GM21529 (cell line): ENCODE results near the gene SNORC.
"Not testable (repeated sequence)": the region's sequence is repeated elsewhere in the genome, so short reads cannot be mapped to it uniquely, and the experiment has no call there.

Experiments used
- ATAC-seq: cut with Tn5 transposase; IDR thresholded peaks from one replicate; pipeline ENCODE4 v1.9.1; 2021; ENCODE audit not compliant: unreplicated experiment

Gene SNORC

GRCh38 chr2:232894746-232895145 lies 24.7 kb downstream of the SNORC start:
- ATAC-seq, result no peak

DNA sequence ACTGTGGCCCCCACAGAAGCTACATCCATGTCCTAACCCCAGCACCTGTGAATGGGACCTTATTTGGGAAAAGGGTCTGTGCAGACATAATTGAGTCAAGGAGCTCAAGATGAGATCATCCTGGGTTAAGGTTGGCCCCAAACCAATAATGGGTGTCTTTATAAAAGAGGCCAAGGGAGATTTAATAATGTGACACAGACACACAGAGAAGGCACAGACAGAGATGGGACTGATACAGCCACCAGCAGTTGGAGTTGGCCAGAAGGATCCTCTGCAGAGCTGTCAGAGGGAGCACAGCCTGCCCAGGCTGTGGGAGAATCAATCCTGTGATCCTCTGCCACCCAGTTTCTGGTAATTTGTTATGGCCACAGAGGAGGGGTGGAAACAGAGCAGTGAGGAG lies 26.0 kb downstream of the SNORC start:
- no peak for ATAC-seq

DNA sequence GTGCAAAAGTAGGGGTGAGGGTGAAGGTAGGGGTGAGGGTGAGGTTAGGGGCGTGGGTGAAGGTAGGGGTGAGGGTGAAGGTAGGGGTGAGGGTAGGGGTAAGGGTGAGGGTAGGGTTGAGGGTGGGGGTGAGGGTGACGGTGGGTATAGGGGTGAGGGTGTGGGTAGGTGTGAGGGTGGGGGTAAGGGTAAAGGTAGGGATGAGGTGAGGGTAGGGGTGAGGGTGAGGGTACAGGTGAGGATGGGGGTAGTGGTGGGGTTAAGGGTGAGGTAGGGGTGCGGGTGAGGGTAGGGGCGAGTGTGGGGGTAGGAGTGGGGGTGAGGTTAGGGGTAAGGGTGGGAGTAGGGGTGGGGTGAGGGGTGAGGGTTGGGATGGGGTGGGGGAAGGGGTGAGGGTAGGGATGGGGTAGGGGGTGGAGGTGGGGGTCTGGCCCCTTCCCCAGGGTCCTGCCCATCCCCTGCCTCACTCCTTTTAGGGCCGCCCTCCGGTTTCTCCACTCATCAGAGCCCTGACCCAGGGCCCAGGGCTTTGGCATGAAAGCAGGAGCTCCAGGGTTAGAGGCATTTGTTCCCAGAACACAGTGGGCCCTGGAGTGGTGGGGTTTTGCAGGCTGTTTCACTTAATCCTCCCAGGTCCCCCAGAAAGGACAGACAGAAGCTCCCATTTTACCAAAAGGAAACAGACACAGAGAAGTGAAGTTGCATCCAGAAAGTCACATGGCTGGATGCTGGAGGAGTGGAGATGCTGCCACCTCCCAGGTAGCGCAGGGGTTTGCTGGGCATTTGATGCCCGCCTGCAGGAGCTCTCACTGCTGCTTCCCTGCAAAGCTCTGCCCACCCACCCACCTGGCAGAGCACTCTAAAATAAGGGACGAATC lies 26.9 kb downstream of the SNORC start:
- ATAC-seq, result no peak

DNA sequence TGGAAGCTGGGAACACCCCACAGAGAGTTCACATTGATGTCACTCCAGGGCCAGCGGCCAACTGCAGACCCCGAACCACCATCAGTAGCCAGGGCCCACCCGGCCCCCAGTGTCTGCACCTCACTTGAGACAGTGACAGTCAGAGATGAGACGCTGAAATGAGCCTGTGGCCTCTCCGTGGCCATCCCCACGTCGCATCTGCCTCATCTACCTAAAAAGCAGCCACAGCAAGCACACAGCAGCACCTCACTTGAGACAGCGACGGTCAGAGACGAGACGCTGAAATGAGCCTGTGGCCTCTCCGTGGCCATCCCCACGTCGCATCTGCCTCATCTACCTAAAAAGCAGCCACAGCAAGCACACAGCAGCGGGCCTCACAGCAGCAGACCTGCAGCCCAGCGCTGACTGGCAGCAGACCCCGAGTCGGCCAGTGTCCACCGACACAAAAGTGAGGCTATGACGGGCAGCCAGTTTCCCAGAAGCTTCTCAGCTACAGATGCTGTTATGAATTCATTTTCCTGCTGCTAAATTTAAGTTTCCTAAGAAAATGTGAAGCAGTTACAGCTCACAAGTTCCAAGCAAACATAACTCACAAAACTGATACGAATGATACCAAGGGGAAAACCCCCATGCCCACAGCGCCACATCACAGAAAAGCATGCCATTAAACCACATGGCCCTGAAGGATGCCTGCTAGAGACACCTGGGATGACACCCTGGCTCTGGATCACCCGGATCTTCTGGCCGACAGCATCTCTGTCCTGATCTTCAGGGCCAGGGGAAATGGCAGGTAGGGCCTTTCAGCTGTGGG lies 27.7 kb downstream of the SNORC start:
- no peak for ATAC-seq

- no peak for ATAC-seq
Observed at GRCh38 chr2:232898592-232899543, 28.8 kb downstream of the SNORC start.

DNA sequence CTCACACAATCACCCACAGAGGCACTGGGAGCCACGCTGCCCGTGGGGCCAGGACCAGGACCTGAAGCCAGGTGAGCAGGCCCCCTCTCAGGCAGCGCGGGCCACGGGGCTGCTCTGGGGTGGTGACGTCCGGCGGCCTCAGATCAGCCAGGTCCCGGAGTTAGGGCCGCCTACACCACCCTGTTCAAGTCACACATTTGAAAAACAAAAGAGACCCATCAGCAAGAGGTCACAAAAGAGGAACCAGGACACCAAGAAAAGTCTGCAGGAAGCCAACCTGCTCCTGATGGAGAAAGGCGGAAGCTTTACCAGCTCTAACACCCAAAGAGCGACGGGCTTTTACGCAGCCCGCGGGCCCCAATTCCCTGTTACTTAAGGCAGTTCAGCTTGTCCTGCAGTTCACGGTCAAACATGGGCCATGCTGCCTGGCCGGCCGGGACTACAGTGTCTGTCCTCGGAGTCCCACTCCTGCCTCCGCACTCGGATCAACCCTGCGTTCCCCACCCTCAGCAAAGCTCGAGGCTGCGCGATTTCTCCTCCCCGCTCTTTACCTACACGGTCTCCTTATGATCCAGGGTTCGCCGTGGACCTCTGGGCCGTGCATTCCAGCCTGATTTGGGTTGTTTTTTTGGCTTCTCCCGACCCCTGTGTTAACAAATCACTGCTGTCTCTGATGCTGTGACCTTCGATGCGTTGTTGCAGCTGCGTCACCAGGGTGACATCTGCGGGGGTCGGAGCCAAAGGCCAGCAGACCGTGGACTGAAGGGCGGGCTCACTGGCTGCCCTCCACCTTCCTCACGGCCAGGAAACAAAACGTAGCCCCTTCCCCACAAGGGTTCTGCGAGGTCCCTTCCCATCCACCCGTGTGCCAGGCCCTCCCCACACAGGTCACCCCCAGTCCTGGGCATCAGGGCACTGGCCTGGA lies 31.0 kb downstream of the SNORC start:
- no peak for ATAC-seq

DNA sequence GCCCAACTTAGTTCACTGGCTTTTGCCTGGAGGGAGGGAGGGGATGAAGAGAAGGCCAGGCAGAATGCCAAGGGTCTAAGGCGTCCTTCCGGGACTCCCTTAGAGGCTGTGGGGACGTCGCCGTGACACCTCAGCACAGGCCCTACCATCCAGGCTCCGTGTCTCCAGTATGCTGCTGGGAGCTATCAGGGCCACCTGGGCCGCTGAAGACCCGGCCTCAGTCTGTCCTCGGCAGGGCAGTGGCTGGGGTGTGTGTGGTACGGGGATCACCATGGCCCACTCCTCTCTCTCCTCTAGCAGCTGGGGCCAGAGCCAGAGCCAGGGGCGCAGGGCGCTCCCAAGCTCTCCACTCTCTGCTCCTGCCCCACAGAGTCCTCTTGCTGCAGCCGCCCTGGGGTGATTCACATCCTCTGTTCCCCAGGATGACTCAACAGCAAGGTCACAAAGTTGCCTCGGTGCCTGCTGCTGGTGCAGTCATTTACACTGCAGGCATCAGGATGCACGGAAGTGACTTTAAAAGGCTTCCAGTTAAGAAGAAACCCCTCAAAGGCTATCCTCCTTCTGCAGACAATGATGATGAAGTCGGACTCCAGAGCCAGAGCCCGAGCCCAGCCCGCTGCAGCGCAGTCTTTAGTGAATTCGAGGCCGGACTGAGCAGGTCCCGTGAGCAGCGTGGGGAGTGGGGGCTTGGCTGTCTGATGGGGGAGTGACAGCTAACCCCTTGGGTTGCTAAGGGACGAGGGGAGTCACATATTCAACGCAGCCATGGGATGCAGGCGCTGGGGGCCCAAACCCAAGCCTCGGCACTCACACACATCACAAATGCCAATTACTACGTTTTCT lies 31.9 kb downstream of the SNORC start:
- no peak for ATAC-seq

- ATAC-seq, result no peak
Observed at GRCh38 chr2:232903989-232904388, 33.9 kb downstream of the SNORC start.

- ATAC-seq, result not testable (repeated sequence)
Observed at GRCh38 chr2:232906867-232907717, 37.0 kb downstream of the SNORC start.

GRCh38 chr2:232907718-232908085 lies 37.6 kb downstream of the SNORC start:
- not testable (repeated sequence) for ATAC-seq

GRCh38 chr2:232908695-232909094 lies 38.6 kb downstream of the SNORC start:
- ATAC-seq, result no peak

- no peak for ATAC-seq
Observed at GRCh38 chr2:232910376-232910775, 40.3 kb downstream of the SNORC start.

DNA sequence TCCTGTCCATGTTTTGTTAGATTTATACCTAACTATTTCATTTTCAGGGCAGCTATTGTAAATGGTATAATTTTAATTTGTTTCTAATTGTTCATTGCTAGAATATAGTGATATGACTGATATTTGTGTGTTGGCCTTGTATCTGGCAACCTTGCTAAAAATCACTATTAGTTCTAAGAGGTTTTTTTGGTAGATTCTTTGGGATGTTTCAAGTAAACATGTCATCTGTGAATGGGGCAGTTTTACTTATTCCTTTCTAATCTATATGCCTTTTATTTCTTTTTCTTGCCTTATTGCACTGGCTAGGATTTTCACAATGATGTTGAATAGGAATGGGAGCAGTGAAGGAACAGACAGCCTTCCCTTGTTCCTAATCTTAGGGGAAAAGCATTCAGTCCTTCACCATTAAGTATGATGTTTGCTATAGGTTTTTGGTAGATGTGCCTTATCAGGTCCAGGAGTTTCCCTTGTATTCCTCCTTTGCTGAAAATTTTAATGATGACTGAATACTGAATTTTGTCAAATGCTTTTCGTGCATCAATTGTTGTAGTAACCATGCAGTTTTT lies 41.7 kb downstream of the SNORC start:
- ATAC-seq, result no peak

DNA sequence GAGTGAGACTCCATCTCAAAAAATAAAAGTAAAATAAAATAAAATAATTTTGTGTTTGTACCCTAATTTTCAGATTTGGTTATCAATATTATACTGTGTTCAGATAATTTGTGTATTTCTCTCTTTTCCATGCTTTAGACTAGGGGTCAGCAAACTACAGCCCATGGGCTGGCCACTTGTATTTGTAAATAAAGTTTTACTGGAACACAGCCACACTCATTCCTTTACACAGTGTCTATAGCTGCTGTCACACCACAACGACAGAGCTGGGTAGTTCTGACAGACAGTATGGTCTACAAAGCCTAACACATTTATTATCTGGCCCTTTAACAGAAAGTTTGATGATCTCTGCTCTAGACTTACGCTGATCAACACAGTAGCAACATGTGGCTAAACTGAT lies 43.8 kb downstream of the SNORC start:
- no peak for ATAC-seq

DNA sequence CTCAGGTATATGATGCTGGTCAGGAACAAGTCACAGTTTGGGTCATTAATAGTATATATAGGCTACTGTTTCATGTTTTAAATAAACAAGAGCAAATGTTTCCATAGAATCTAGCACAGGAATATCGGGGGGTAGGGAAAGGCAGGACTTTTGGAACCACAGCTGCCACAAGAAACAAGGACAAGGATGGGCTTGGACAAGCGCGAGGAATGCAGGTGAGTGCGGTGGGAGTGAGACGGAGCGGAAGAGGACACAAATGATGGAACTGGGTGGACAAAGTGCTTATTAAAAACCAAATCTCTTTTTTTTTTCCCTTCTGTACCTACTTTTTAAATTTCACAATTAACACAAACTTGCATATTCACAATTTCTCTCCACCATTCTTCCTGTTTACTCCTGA lies 49.1 kb downstream of the SNORC start:
- no peak for ATAC-seq

DNA sequence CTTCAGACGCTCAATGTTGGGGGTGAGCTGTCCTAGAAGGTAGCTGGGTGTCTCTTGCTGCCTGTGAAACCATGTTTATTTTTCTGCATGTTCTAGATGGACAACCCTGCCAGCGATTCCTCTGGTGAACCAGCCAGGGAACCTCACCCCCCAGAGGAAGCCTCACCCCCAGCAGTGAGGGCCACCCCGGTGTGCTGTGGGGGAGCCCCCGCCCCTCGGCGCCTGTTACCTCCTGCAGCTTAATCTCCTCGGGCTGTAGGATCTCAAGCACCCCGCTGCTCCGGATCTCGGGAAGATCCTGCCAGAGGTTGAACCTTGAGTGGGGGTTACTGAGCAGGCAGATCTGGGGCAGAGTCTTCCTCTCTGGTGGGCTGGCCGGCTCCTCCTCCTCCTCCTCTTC lies 50.0 kb downstream of the SNORC start:
- ATAC-seq, result no peak

- ATAC-seq, result no peak
Observed at GRCh38 chr2:232920760-232921159, 50.7 kb downstream of the SNORC start.

DNA sequence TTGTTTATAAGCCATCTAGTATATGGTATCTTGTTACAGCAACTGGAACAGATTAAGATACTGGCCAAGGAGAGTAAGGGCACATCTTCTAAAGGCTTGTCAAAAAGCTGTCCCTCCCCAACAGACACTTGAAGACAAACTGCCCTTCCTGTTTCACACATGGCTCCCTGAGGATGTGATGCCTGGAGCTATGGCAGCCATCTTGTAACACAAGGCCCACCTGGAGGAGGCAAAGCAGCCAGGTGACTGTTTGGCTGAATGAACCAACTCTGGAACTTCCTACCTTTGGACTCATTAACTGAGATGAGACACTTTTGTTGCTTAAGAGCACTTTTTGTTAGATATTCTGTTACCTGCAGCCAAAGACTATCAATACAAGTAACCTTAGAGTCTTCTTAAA lies 54.4 kb downstream of the SNORC start:
- ATAC-seq, result no peak
